Measurements from ENCODE around the gene RAPGEF1. TPM values are rescaled to one million over a fixed set of nuclear protein-coding genes. Genes with fewer than 3 reads are reported as not detected.

RAPGEF1 gene
- total and polyA plus RNA-seq, 3 donors from 2014 or later, result 36.1 to 56.9 (median 55.8) TPM

GRCh38 chr9:131635285-131635684 lies 104.6 kb downstream of the RAPGEF1 start:
- no peaks in the 10 kb centered on the region for H3K9me3 ChIP-seq
- H3K4me3 ChIP-seq, result no peak overlapping the region
- H3K27ac ChIP-seq, result peak overlapping the region; percentile 21 to 64
- 41 to 49% methylated on average over 6 of the region's 6 CpGs for WGBS, 2 donors
- no peaks in the 10 kb centered on the region for H3K36me3 ChIP-seq (ENCODE audit: low read depth, missing control alignments)
- DNase-seq, result peak; percentile 70
- intact Hi-C loops (cut with DNase I; ENCODE audit: low total_unique reads), result no loop called here
- H3K4me1 ChIP-seq, result no peaks in the 10 kb centered on the region
- TF ChIP-seq CTCF (IDR thresholded peaks at IDR 0.05) (no peak), POLR2A (IDR thresholded peaks at IDR 0.05) (no peak)
- H3K27me3 ChIP-seq, result no peaks in the 10 kb centered on the region

DNA sequence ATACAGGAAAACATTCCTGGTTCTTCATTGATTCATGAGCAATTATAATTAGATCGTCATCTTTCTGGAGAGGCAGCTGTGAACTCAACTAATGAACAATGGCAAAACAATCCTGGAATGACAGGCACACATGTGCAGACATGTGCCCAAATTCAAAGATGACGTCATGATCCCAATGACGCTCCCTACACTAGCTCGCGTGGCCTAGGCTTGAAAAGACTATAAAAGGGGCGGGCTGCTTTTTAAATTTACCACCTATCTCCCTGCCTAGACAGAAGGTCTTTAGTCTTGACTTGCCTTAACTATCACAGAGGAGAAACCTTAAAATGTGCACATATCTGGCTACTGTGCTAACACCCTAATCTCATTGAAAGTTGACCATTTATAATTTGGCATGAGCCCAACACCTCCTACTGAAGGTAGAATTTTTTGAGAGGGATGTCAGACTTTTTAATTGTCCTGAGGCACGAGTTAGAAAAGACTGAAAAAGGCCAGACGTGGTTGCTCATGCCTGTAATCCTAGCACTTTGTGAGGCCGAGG lies 106.3 kb downstream of the RAPGEF1 start:
- Histone ChIP-seq H3K4me1 (no peaks in the 10 kb centered on the region), H3K36me3 (ENCODE audit: low read depth, missing control alignments) (no peaks in the 10 kb centered on the region), H3K9me3 (no peaks in the 10 kb centered on the region), H3K27ac (no peak overlapping the region), H3K4me3 (no peak overlapping the region), H3K27me3 (no peaks in the 10 kb centered on the region)
- DNase-seq, result no peak
- intact Hi-C loops (cut with DNase I; ENCODE audit: low total_unique reads), result no loop called here
- 86 to 90% methylated on average over 9 of the region's 9 CpGs for WGBS, 2 donors
- no peak for TF ChIP-seq POLR2A (IDR thresholded peaks at IDR 0.05)
- TF ChIP-seq CTCF (IDR thresholded peaks at IDR 0.05), result no peak

- TF ChIP-seq CTCF (IDR thresholded peaks at IDR 0.05) (no peak), POLR2A (IDR thresholded peaks at IDR 0.05) (no peak)
- no peaks in the 10 kb centered on the region for H3K4me1 ChIP-seq
- no peak overlapping the region for H3K27ac ChIP-seq
- no peaks in the 10 kb centered on the region for H3K9me3 ChIP-seq
- H3K4me3 ChIP-seq, result no peak overlapping the region
- no peak for DNase-seq
- no peaks in the 10 kb centered on the region for H3K36me3 ChIP-seq (ENCODE audit: low read depth, missing control alignments)
- 82 to 88% methylated on average over 13 of the region's 13 CpGs for WGBS, 2 donors
- intact Hi-C loops (cut with DNase I; ENCODE audit: low total_unique reads), result no loop called here
- H3K27me3 ChIP-seq, result no peaks in the 10 kb centered on the region
These were observed 108.6 kb downstream of the RAPGEF1 start for GRCh38 chr9:131631306-131631705.

DNA sequence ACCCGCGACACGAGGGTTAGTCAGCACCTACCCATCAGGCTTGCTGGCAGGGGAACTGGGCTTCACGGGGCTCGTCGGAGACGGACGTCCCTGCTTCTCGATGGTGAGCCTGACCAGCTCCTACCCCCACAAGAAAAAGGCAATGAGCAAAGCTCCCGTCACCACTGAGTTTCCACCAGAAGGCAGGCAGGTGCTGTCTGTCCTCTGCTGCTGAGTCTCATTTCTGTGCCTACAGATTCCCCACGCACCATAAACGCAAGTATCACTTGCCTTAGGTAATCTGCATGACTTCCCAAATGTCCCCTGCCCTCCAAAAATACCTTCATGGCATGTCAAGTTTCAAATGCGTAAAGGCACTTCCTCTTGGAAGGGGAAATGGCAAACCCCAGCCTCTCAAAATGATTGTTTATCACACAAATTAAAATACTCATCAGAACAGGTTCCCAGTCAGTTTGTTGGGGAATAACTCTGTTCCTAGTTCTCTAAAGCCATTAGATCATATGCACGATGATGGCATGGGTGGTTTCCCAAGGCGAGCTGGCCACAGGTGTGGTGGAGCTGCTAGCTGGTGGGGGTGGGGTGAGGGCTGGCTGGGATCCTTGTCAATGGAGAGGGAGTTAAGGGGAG lies 109.6 kb downstream of the RAPGEF1 start:
- Histone ChIP-seq H3K27ac (no peak overlapping the region), H3K4me1 (no peaks in the 10 kb centered on the region), H3K36me3 (ENCODE audit: low read depth, missing control alignments) (no peaks in the 10 kb centered on the region), H3K27me3 (no peaks in the 10 kb centered on the region), H3K4me3 (no peak overlapping the region), H3K9me3 (no peaks in the 10 kb centered on the region)
- intact Hi-C loops (cut with DNase I; ENCODE audit: low total_unique reads), result no loop called here
- WGBS, 2 donors, result 87 to 93% methylated on average over 8 to 15 of the region's 15 CpGs
- no peak for DNase-seq
- TF ChIP-seq POLR2A (IDR thresholded peaks at IDR 0.05) (no peak), CTCF (IDR thresholded peaks at IDR 0.05) (no peak)

DNA sequence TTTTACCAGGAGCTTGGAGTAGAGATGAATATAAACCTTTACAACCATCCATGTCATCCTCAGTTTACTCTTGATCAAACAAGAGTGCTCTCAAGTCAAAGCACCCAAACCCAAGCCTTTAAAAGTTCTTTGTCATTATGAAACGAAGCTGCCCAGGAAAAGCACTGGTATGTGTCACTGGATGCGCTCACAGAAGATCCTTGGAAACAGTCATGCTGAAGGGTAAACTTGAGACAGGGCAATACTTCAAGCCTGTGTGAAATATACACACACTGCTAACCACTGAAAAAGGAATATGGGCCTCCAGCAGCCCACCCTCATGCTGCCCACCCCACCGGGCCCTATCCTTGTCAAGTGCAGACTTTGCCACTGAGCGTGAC lies 110.1 kb downstream of the RAPGEF1 start:
- no peaks in the 10 kb centered on the region for H3K36me3 ChIP-seq (ENCODE audit: low read depth, missing control alignments)
- TF ChIP-seq POLR2A (IDR thresholded peaks at IDR 0.05) (no peak), CTCF (IDR thresholded peaks at IDR 0.05) (no peak)
- H3K27ac ChIP-seq, result no peak overlapping the region
- H3K27me3 ChIP-seq, result no peaks in the 10 kb centered on the region
- intact Hi-C loops (cut with DNase I; ENCODE audit: low total_unique reads), result no loop called here
- DNase-seq, result no peak
- no peaks in the 10 kb centered on the region for H3K4me1 ChIP-seq
- WGBS, 2 donors, result 91 to 93% methylated on average over 4 of the region's 4 CpGs
- no peak overlapping the region for H3K4me3 ChIP-seq
- H3K9me3 ChIP-seq, result no peaks in the 10 kb centered on the region

All from testis (tissue), 3 donors.